ENCODE measurements around the gene STIM2. TPM values are rescaled to one million over a fixed set of nuclear protein-coding genes. Genes with fewer than 3 reads are reported as not detected.

STIM2 gene
- total and polyA plus RNA-seq, 10 of the 15 experiments (the other 5 are each of a cell fraction or from before 2014, with no cell fraction given): 4.7 to 41.5 (median 16.9) TPM

DNA sequence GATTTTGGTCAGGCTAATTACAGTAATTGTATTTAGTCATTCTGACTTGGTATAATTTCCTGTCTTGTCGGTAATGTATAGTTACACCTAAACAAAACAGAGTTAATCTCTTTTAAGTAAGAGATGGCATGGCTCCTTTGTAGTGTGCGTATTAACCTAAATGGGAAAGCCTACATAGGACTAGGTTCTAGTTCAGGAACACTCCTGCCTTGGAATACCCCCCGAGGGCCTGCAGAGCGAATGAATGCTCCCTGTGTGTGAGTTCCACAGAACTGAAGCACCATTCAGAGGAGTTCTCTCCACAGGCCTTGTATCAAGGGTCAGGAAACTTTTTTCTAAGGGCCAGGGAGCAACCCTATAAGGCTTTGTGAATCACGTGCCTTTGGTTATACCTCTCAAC, 44.9 kb upstream of the STIM2 start:
- in situ Hi-C loops (cut with MboI) (no loop called here), intact Hi-C loops (cut with micrococcal nuclease; ENCODE audit: unreplicated experiment) (no loop called here)
- 50% methylated on average over 5 of the region's 5 CpGs for WGBS (ENCODE audit: insufficient coverage, insufficient replicate concordance, low lambda C conversion rate, missing lambda C conversion rate)
- BruUV-seq (replicated peaks): no TSS peak
- SMC1A ChIA-PET (ENCODE audit: uncharacterized antibody, unreplicated experiment): interaction anchor here (1.1 to 1.3 kb wide), 2 partner anchors 61 to 94 kb away, joined by 3 read pairs; no protein-coding TSS in a partner anchor
- H3K9ac ChIP-seq (ENCODE audit: control insufficient read depth, insufficient read depth, low read length): no peak overlapping the region
- ATAC-seq (no peak), FAIRE-seq (no peak), DNase-seq (ENCODE audit: low read depth, low spot score) (no peak)
- CTCF ChIA-PET: no interaction called here
- no peaks in the 10 kb centered on the region for H3K79me2 ChIP-seq (ENCODE audit: control insufficient read depth, insufficient read depth, low read length)
- no peak overlapping the region for H3K27ac ChIP-seq (ENCODE audit: control insufficient read depth, insufficient read depth)
- H3K36me3 ChIP-seq (ENCODE audit: control insufficient read depth in 2 of 2, insufficient read depth in 2 of 2, low read length in 1 of 2): no peaks in the 10 kb centered on the region
- TF ChIP-seq NR2F1 (conservative IDR thresholded peaks at IDR 0.05) (no peak), KAT2A (conservative IDR thresholded peaks at IDR 0.05; ENCODE audit: control insufficient read depth, low read depth, low read length) (no peak), NR2C2 (IDR thresholded peaks at IDR 0.05; ENCODE audit: borderline replicate concordance, control insufficient read depth, insufficient read length, low read depth) (no peak), YY1 (IDR thresholded peaks at IDR 0.05; ENCODE audit: low read depth, low read length) (no peak), ZBED1 (IDR thresholded peaks at IDR 0.05; ENCODE audit: borderline replicate concordance) (no peak)
- H3K4me2 ChIP-seq (ENCODE audit: control insufficient read depth, insufficient read depth): no peak overlapping the region
- H3K9me3 ChIP-seq (replicated peaks; ENCODE audit: control insufficient read depth, insufficient read depth, low read length): no peaks in the 10 kb centered on the region
- H3K4me1 ChIP-seq (ENCODE audit: control insufficient read depth, insufficient read depth, low read length): peaks cover 6% of the 10 kb centered on the region
- no peaks in the 10 kb centered on the region for H3K27me3 ChIP-seq (replicated peaks in 1 of 2; ENCODE audit: control insufficient read depth in 2 of 2, insufficient read depth in 2 of 2, low read length in 1 of 2)
- H4K20me1 ChIP-seq (ENCODE audit: control insufficient read depth, insufficient read depth): no peaks in the 10 kb centered on the region
- RAD21 ChIA-PET (ENCODE audit: unreplicated experiment): interaction anchor here (0.5 kb wide), 1 partner anchor 712 kb away, joined by 3 read pairs; no protein-coding TSS in a partner anchor
- POLR2A ChIA-PET: no interaction called here
- no peak overlapping the region for H3K4me3 ChIP-seq
- no peak overlapping the region for H2AFZ ChIP-seq (ENCODE audit: control insufficient read depth, low read depth, low read length)

DNA sequence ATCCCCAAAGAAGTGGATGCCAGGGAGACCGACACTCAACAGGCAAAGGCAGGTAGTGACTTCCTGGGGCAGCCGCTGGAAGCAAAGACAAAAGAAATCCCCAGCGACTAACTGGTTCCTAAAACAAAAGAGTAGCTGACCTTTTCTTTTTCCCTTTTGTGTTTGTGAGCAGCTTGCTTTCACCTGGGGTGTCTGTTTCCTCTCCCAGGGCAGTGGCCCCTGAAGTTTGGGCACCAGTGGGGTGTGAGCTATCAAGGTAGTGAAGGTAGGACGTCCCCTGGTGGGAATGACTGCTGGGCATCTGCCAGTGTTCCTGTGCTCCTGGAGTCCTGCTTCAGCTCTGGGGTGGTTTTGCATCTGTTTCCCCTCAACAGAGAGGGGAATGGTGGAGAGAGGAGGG, 41.6 kb upstream of the STIM2 start:
- H2AFZ ChIP-seq (ENCODE audit: control insufficient read depth, low read depth, low read length): 0 out of 2 replicates have a peak overlapping the region, but pooled peaks have one; percentile 15
- H3K9ac ChIP-seq (ENCODE audit: control insufficient read depth, insufficient read depth, low read length): no peak overlapping the region
- FAIRE-seq: peak; percentile 66
- no peak overlapping the region for H3K27ac ChIP-seq (ENCODE audit: control insufficient read depth, insufficient read depth)
- no TSS peak for BruUV-seq (replicated peaks)
- no peaks in the 10 kb centered on the region for H3K27me3 ChIP-seq (replicated peaks in 1 of 2; ENCODE audit: control insufficient read depth in 2 of 2, insufficient read depth in 2 of 2, low read length in 1 of 2)
- H4K20me1 ChIP-seq (ENCODE audit: control insufficient read depth, insufficient read depth): no peaks in the 10 kb centered on the region
- intact Hi-C loops (cut with micrococcal nuclease; ENCODE audit: unreplicated experiment): no loop called here
- ChIA-PET RAD21 (ENCODE audit: unreplicated experiment) (interaction anchor here (0.7 to 1.9 kb wide), 6 partner anchors 9 to 359 kb away, joined by 3 to 5 read pairs (median 3); partner anchors contain the start of gene STIM2), SMC1A (ENCODE audit: uncharacterized antibody, unreplicated experiment) (interaction anchor here (0.8 to 2.8 kb wide), 10 partner anchors 11 to 175 kb away, joined by 3 to 10 read pairs (median 4); no protein-coding TSS in a partner anchor), POLR2A (interaction anchor here (0.9 to 1.3 kb wide), 3 partner anchors 8 to 67 kb away, joined by 3 to 4 read pairs (median 3); no protein-coding TSS in a partner anchor), CTCF (interaction anchor here (0.5 to 0.7 kb wide), 2 partner anchors 95 to 358 kb away, joined by 3 to 4 read pairs; no protein-coding TSS in a partner anchor)
- H3K4me2 ChIP-seq (ENCODE audit: control insufficient read depth, insufficient read depth): no peak overlapping the region
- H3K4me3 ChIP-seq: no peak overlapping the region
- no peak for DNase-seq (ENCODE audit: low read depth, low spot score)
- ATAC-seq: peak; percentile 20
- peaks cover 7% of the 10 kb centered on the region; the same call in 2 of the 3 replicates for H3K9me3 ChIP-seq (replicated peaks; ENCODE audit: control insufficient read depth, insufficient read depth, low read length)
- in situ Hi-C loops (cut with MboI): no loop called here
- no peaks in the 10 kb centered on the region for H3K36me3 ChIP-seq (ENCODE audit: control insufficient read depth in 2 of 2, insufficient read depth in 2 of 2, low read length in 1 of 2)
- WGBS (ENCODE audit: insufficient coverage, insufficient replicate concordance, low lambda C conversion rate, missing lambda C conversion rate): 17% methylated on average over 4 of the region's 4 CpGs
- no peaks in the 10 kb centered on the region for H3K79me2 ChIP-seq (ENCODE audit: control insufficient read depth, insufficient read depth, low read length)
- H3K4me1 ChIP-seq (ENCODE audit: control insufficient read depth, insufficient read depth, low read length): peaks cover 16% of the 10 kb centered on the region
- no peak for TF ChIP-seq HDGF (IDR thresholded peaks at IDR 0.05)
- no peak for TF ChIP-seq EGR1 (IDR thresholded peaks at IDR 0.05; ENCODE audit: borderline replicate concordance in 1 of 2, low read depth in 2 of 2, low read length in 2 of 2)
- TF ChIP-seq POU2F2 (IDR thresholded peaks at IDR 0.05; ENCODE audit: borderline replicate concordance, low read depth, low read length): no peak
- no peak for TF ChIP-seq RAD51 (IDR thresholded peaks at IDR 0.05)
- TF ChIP-seq, protein P1, sequence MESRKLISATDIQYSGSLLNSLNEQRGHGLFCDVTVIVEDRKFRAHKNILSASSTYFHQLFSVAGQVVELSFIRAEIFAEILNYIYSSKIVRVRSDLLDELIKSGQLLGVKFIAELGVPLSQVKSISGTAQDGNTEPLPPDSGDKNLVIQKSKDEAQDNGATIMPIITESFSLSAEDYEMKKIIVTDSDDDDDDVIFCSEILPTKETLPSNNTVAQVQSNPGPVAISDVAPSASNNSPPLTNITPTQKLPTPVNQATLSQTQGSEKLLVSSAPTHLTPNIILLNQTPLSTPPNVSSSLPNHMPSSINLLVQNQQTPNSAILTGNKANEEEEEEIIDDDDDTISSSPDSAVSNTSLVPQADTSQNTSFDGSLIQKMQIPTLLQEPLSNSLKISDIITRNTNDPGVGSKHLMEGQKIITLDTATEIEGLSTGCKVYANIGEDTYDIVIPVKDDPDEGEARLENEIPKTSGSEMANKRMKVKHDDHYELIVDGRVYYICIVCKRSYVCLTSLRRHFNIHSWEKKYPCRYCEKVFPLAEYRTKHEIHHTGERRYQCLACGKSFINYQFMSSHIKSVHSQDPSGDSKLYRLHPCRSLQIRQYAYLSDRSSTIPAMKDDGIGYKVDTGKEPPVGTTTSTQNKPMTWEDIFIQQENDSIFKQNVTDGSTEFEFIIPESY (IDR thresholded peaks at IDR 0.05): no peak
- TF ChIP-seq IKZF1 (conservative IDR thresholded peaks at IDR 0.05): no peak
- TF ChIP-seq ZBED1 (IDR thresholded peaks at IDR 0.05; ENCODE audit: borderline replicate concordance): no peak
- TF ChIP-seq MTA2 (IDR thresholded peaks at IDR 0.05; ENCODE audit: low read depth): no peak
- no peak for TF ChIP-seq HDAC6 (IDR thresholded peaks at IDR 0.05; ENCODE audit: unreplicated experiment)
- TF ChIP-seq MTA3 (IDR thresholded peaks at IDR 0.05; ENCODE audit: borderline replicate concordance, low read length): no peak
- no peak for TF ChIP-seq NRF1 (conservative IDR thresholded peaks at IDR 0.05; ENCODE audit: low read depth, low read length)
- no peak for TF ChIP-seq DPF2 (IDR thresholded peaks at IDR 0.05)
- no peak for TF ChIP-seq RBBP5 (conservative IDR thresholded peaks at IDR 0.05)
- TF ChIP-seq SUZ12 (IDR thresholded peaks at IDR 0.05; ENCODE audit: unreplicated experiment): no peak

Measured in GM12878 (cell line).